Mesenteric fat pad (tissue), 1 donor: ENCODE data around the gene CDKAL1. TPM values are rescaled to one million over a fixed set of nuclear protein-coding genes. Genes with fewer than 3 reads are reported as not detected.

Experiments used
- DNase-seq: peaks from one replicate; pipeline ENCODE4 v3.0.0-alpha.2; 2020; ENCODE audit warnings: low spot score
- total RNA-seq: library from RNA; stranded (reverse); fragmentation: NEBNext Ultra II Directional; extraction: Animal tissue kit (Norgen Biotek cat#: 25700); gene quantifications from one replicate; pipeline ENCODE4 v1.2.1, GENCODE V29; 2021
- donor health status: DM: yes; HTN: yes; CAD: no.

The CDKAL1 gene
- total RNA-seq, 1 donor from 2014 or later = 13.2 TPM

DNA sequence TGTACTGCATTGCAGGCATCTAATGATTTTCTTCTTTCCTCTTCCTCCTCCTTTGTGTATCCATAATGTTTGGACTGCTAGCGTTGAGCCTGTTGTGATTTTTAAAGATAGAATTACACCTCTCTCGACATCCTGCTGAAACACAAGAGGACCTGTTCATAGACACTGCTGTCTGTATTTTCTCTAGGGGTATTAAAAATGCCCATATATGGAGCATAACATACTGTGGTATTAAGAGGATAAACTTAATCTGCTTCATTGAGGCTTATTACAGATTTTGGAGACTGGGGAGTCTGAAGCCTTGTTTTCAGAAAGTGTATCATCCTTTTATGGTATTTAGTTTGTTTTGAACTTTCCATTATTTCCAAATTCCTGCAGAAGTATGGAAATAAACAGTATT, 414.3 kb downstream of the CDKAL1 start:
- DNase-seq = no peak

- no peak for DNase-seq
Observed at GRCh38 chr6:20949138-20949537, 414.9 kb downstream of the CDKAL1 start.

DNA sequence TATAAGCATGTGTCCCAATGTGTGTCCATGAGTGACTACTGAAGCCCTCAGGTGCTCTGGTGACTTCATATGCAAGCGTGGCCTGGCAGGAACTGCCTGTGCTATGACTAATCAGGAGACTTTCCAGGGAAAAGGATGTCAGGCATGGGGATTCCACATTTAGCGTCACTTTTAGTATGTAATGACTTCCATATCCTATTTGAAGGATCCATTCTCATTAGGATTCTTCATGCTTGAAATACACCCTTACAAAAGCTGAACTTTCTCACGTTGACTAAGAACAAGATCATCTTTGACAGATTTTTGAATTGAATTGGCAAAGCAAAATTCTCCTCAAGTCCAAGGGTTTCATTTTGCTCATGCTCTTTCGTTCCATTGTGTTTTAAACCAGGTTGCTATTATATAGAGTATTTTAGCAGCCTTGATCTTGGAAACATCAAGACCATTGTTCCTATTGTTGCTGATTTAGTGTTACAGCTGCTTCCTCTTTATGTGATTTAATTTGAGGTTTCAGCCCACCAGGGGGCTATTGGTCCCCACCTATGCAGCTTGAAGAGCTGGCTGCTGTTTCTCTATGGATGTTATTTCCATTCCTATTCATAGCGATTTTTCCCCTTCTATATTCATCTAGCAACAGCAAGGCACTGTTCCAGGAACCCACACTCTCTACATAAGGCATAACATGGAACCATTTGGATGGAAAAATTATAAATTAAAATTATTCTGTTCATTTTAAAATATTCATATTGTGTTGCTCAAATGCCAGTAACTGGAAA, 418.6 kb downstream of the CDKAL1 start:
- no peak for DNase-seq

GRCh38 chr6:20954315-20954714, 420.1 kb downstream of the CDKAL1 start:
- no peak for DNase-seq

DNA sequence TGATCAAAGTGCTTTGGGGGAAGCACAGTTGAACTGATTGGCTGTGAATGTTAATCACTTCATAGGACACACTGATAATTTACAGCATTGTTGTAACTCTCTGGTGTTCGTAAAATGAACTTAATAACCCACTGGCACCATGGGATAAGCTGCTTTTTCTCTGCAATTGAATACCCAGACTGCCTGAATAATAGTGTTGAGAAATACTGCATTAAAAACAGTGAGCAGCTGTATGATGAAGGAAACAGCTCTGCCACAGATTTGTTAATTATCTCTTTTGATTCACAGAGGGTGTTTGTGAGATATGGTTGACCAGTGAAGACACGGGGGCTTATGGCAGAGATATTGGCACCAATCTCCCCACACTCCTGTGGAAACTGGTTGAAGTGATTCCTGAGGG, 420.9 kb downstream of the CDKAL1 start:
- no peak for DNase-seq

GRCh38 chr6:20955751-20956150, 421.5 kb downstream of the CDKAL1 start:
- no peak for DNase-seq

DNA sequence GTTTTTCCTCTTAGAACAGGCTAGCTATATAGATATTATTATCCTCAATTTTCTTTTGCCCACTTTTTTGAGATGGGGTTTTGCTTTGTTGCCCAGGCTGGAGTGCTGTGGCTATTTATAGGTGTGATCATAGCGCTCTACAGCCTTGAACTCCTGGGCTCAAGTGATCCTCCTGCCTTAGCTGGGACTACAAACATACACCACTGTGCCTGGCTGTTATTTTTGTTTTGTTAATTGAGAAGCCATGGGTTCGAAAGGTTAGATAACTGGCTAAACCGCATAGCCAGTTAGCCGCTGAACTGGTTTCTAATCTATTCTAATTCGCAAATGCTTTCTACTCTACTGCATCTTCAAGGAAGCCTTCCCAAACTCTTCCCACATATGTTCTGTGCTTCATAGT, 425.8 kb downstream of the CDKAL1 start:
- no peak for DNase-seq

- no peak for DNase-seq
Observed at GRCh38 chr6:20965276-20965675, 431.0 kb downstream of the CDKAL1 start.

GRCh38 chr6:20965915-20966314, 431.7 kb downstream of the CDKAL1 start:
- DNase-seq = no peak

DNA sequence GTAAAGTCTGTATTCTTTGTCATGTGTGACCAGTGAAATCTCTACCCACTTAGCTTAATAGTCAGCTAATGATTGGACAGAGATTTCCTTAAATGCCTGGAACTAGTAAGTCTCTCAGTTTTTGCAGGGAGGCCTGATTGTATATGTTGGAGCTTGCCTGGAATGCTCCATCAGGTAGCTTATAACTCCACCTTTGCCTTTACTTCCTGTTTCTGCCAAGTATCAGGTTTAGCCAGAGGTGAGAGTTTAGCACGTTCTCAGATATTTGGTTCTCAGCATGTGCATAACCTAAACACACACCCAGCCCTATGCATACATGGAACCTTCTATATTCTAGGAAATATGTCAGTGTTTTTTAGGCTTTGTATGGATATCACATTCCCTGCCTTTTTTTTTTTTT, 435.3 kb downstream of the CDKAL1 start:
- no peak for DNase-seq

GRCh38 chr6:20976391-20976918, 442.2 kb downstream of the CDKAL1 start:
- DNase-seq = no peak

DNA sequence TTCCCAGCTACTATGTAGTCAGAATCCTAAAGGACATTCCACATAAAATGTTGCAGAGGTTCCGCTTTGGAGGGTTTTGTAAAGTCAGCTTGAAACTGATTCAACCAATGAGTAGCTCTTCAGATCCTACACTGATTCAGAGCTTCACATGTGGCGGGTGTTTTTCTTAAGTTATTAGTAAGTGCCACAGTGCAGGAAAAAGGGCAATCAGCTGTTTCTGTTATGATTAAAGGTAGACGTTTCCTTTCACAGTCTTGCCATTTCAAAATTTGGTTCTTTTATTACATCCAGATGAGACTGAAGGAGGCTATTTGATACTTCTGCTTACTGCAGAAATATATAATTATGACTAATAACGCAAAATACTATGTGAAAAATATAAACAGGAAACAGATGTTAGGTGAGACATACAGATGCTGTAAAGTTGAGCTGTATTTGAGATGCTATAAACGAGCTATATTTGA, 443.9 kb downstream of the CDKAL1 start:
- no peak for DNase-seq

GRCh38 chr6:20979076-20979475, 444.8 kb downstream of the CDKAL1 start:
- DNase-seq = no peak

DNA sequence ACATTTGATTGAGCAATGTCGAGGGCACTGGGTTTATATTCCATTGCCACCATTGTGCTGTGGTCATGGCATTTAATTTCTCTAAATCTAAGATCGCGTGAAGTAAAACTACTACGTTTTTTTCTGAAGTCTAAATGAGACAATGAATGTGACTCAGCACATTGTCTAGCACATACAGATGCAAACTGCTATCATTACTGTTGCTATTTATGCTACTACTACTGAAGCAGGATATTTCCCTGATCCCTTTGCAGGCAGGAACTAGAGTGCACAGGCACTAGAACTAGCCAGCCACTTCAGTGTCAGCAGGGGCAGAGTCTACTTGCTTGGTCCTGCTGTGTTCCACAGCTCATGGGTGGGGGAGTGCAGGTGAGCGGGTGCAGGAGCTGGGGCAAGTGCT, 449.7 kb downstream of the CDKAL1 start:
- DNase-seq = no peak

DNA sequence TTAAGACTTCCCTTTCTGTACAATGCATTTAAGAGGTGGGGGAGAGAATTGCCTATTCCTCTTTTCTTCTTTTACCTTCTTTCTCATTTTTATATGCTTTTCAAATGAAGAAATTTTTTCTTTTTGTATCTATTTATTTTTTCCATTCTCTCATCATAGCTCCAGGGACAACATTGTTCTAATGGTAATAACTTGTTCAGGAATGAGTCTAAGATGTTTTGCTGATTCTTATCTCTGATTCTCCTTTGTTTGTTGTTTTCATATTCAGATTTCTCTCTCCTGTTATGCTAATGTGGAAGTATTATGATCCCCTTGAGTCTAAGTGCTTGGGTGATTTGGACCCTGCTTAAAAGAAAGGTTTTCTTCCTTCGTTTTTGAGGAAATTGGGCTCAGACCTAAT, 451.6 kb downstream of the CDKAL1 start:
- DNase-seq = no peak

DNA sequence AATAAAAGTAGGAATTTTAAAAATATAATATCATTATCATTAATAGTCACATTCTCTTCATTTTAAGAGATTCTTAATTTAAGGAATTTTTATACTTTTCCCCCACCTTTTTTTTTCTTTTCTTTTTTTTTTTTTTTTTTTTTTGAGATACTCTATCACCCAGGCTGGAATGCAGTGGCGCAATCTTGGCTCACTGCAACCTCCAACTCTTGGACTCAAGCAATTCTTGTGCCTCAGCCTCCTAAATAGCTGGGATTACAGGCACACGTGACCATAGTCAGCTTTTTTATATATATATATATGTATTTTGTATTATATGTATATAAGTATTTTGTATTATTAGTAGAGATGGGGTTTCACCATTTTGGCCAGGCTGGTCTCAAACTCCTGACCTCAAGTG, 457.7 kb downstream of the CDKAL1 start:
- DNase-seq = no peak

DNA sequence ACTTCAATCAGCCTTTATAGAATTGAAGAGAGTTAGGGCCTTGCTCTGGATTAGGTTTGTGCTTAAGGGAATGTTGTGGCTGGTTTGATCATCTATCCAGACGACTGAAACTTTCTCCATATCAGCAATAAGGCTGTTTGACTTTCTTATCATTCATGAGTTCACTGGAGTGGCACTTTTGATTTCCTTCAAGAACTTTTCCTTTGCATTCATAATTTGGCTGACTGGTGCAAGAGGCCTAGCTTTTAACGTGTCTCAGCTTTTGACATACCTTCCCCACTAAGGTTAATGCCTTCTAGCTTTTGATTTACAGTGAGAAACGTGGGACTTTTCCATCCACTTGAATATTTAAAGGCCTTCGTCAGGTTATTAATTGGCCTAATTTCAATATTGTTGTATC, 461.8 kb downstream of the CDKAL1 start:
- no peak for DNase-seq

DNA sequence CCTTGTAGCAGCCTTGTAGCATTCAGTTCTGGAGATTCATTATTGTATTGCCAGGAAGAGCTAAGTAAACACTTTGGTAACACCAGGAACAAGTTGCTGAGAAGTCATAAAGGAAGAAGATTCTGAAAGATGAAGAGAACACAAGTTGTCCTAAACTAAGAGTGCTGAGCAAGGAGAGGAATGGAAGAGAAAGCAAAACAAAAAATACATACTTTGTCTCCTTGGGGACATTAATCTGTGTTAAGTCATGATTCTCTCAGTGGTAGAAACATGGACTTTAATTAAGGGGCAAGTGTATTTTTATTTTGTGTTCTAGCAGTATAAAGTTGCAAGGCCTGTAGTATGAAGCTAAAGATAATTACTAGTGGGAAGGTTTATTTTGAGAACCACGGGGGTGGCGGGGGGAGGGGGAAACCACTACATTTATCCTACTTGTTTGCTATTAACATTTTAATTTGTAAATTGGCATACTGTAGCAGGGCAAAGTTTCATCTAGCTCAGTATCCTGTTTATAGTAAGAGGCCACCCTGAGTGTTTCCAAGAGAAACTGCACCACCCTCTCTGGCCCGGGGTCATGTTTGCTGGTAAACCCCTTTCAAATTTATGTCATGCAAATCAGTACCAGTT, 463.0 kb downstream of the CDKAL1 start:
- DNase-seq = no peak

DNA sequence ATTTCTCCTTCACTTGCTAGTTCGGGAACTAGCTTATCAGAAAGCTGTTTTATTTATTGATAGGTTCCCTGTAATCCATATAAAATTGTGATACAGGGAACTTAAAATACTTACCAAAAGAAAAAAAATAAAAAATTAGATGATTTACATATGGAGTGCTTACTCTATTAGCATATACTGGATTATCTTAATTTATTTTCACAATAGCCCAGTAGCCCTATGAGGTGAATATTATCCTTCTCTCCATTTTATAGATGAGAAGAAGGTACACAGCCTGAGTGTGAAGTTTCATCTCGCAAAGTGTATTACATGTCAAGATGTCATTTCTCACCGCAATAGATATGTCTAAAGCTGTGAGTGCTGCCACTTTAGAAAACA, 463.5 kb downstream of the CDKAL1 start:
- no peak for DNase-seq

DNA sequence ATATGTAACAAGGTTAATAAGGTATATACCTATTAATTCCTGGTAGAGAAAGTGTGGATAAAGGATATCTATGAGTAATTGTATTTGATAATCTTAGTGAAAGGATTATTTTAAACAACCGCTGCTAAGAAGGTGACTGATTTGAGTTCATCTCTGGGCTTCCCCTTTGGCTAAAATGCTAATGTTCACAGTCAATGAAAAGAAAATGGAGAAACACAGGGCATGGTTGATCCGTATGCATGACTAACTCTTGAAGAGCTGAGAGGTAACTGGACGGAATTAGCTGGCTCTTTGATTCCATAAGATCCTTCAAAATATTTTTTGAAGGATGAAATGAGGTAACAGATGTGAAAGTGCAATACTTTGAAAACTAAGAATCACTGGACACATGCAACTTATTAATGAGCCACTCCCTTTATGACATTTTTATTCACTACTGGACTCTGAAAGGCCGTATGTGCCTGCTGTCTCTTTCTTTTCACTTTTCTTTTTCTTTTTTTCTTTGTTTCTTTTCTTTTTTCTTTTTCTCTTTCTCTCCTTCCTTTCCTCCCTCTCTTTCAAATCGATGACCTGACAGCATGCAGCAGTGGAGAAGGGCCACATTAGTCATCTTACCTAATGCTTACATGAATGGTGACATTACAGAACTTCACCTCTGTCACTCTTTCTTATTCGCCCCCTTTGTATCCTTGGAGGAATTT, 464.6 kb downstream of the CDKAL1 start:
- no peak for DNase-seq

DNA sequence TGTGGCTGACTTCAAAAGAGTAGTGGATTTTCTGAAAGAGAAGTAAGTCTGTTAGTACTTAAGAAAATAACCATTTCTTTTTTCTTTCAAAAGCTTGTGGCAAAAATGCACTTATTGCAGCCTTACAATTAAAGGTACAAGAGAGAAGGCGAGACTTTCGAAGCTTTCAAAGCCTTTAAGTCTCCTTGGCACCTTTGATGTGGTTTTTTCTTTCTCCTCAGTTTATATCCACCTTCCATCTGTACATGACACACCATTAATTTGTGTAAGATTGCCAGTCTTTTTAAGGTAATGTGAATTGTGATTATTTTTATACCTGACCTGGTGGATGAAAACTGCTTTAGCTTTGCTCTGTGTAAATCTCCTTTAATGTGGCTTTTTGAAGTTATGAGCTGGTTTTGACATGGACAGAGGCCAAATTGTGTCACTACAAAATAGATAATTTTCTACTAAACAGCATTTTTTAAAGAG, 466.1 kb downstream of the CDKAL1 start:
- DNase-seq = no peak

DNA sequence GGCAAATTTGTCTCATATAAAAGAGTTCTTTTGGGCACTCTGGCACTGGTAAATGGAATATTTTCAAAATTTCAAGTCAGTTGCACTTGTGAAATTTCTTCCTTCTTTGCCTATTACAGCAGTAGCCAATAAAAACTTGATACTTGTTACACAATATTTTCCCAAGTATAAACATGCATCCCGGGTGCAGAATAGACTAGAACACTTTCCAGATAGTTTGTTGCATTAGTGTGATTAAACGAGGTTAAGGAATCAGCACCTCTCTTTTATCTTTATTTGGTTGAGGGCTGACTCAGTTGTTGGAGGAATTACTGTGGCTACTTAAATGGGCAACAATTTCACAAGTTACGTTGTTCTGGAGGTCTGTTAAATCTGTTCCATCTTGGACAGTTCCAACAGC, 467.5 kb downstream of the CDKAL1 start:
- no peak for DNase-seq
